ENCODE measurements around the gene DRD4. TPM values are rescaled to one million over a fixed set of nuclear protein-coding genes. Genes with fewer than 3 reads are reported as not detected.
"Not testable (repeated sequence)": the region's sequence is repeated elsewhere in the genome, so short reads cannot be mapped to it uniquely, and the experiment has no call there.

Gene DRD4
- total and polyA plus RNA-seq, 4 donors = 0.05 to 1.1 (median 0.35) TPM; not detected in 1

- Histone ChIP-seq H3K9me3 (ENCODE audit: control insufficient read depth in 4 of 4, insufficient read depth in 3 of 4, low read length in 3 of 4) (peaks cover 0 to 2% (median 0%) of the 10 kb centered on the region in 4 donors), H3K9ac (ENCODE audit: insufficient read depth in 1 of 2, low read length in 2 of 2) (no peak overlapping the region), H3K4me1 (ENCODE audit: control insufficient read depth in 5 of 5, insufficient read depth in 5 of 5, low read length in 5 of 5) (peaks cover 0 to 2% (median 0%) of the 10 kb centered on the region in 5 donors), H3K36me3 (ENCODE audit: control insufficient read depth in 4 of 4, insufficient read depth in 4 of 4, low read length in 4 of 4) (peaks cover 2 to 31% (median 5%) of the 10 kb centered on the region in 4 donors), H3K27ac (ENCODE audit: low read depth in 1 of 2, low read length in 1 of 2) (no peak overlapping the region), H3K27me3 (ENCODE audit: control insufficient read depth in 3 of 3, insufficient read depth in 3 of 3, low read length in 2 of 3) (peaks cover 0 to 1% (median 0%) of the 10 kb centered on the region in 3 donors), H3K4me3 (no peak overlapping the region)
- 82 to 87% methylated on average over 16 of the region's 16 CpGs for WGBS, 2 donors
- ATAC-seq (ENCODE audit: insufficient read depth, low FRiP score) (no peak), DNase-seq (no peak)
- TF ChIP-seq CTCF (IDR thresholded peaks at IDR 0.05; ENCODE audit: control extremely low read depth, extremely low read depth) = no peak
These were observed 8.5 kb downstream of the DRD4 start for GRCh38 chr11:645536-645935.

- H3K9ac ChIP-seq (ENCODE audit: insufficient read depth in 1 of 2, low read length in 2 of 2) = no peak overlapping the region
- WGBS, 2 donors = 72 to 91% methylated on average over 14 of the region's 14 CpGs
- H3K4me1 ChIP-seq (ENCODE audit: control insufficient read depth in 5 of 5, insufficient read depth in 5 of 5, low read length in 5 of 5) = no peaks in the 10 kb centered on the region
- DNase-seq = no peak
- peaks cover 2 to 33% (median 5%) of the 10 kb centered on the region in 4 donors for H3K36me3 ChIP-seq (ENCODE audit: control insufficient read depth in 4 of 4, insufficient read depth in 4 of 4, low read length in 4 of 4)
- peaks cover 0 to 2% (median 0%) of the 10 kb centered on the region in 4 donors for H3K9me3 ChIP-seq (ENCODE audit: control insufficient read depth in 4 of 4, insufficient read depth in 3 of 4, low read length in 3 of 4)
- H3K27me3 ChIP-seq (ENCODE audit: control insufficient read depth in 3 of 3, insufficient read depth in 3 of 3, low read length in 2 of 3) = no peaks in the 10 kb centered on the region
- ATAC-seq (ENCODE audit: insufficient read depth, low FRiP score) = no peak
- no peak overlapping the region for H3K4me3 ChIP-seq
- H3K27ac ChIP-seq (ENCODE audit: low read depth in 1 of 2, low read length in 1 of 2) = no peak overlapping the region
- no peak for TF ChIP-seq CTCF (IDR thresholded peaks at IDR 0.05; ENCODE audit: control extremely low read depth, extremely low read depth)
These were observed 9.1 kb downstream of the DRD4 start for GRCh38 chr11:646214-646613.

GRCh38 chr11:647672-648158 is 10.6 kb downstream of the DRD4 start:
- not testable (repeated sequence) for DNase-seq; H3K27me3 ChIP-seq (ENCODE audit: control insufficient read depth in 3 of 3, insufficient read depth in 3 of 3, low read length in 2 of 3); H3K9ac ChIP-seq (ENCODE audit: insufficient read depth in 1 of 2, low read length in 2 of 2); H3K4me1 ChIP-seq (ENCODE audit: control insufficient read depth in 5 of 5, insufficient read depth in 5 of 5, low read length in 5 of 5); H3K4me3 ChIP-seq; ATAC-seq (ENCODE audit: insufficient read depth, low FRiP score); H3K27ac ChIP-seq (ENCODE audit: low read depth in 1 of 2, low read length in 1 of 2); H3K9me3 ChIP-seq (ENCODE audit: control insufficient read depth in 4 of 4, insufficient read depth in 3 of 4, low read length in 3 of 4)
- WGBS, 2 donors = 91 to 93% methylated on average over 9 to 10 of the region's 14 CpGs
- H3K36me3 ChIP-seq (ENCODE audit: control insufficient read depth in 4 of 4, insufficient read depth in 4 of 4, low read length in 4 of 4) = peaks cover 0 to 26% (median 1%) of the 10 kb centered on the region in 4 donors

- Histone ChIP-seq H3K27ac (ENCODE audit: low read depth in 1 of 2, low read length in 1 of 2) (no peak overlapping the region), H3K4me1 (ENCODE audit: control insufficient read depth in 5 of 5, insufficient read depth in 5 of 5, low read length in 5 of 5) (peaks cover 0 to 2% (median 0%) of the 10 kb centered on the region in 5 donors), H3K4me3 (no peak overlapping the region), H3K36me3 (ENCODE audit: control insufficient read depth in 4 of 4, insufficient read depth in 4 of 4, low read length in 4 of 4) (peaks cover 0 to 18% (median 1%) of the 10 kb centered on the region in 4 donors), H3K9ac (ENCODE audit: insufficient read depth in 1 of 2, low read length in 2 of 2) (no peak overlapping the region), H3K27me3 (ENCODE audit: control insufficient read depth in 3 of 3, insufficient read depth in 3 of 3, low read length in 2 of 3) (no peaks in the 10 kb centered on the region), H3K9me3 (ENCODE audit: control insufficient read depth in 4 of 4, insufficient read depth in 3 of 4, low read length in 3 of 4) (peaks cover 0 to 4% (median 0%) of the 10 kb centered on the region in 4 donors)
- TF ChIP-seq CTCF (IDR thresholded peaks at IDR 0.05; ENCODE audit: control extremely low read depth, extremely low read depth) = no peak
- DNase-seq = no peak
- ATAC-seq (ENCODE audit: insufficient read depth, low FRiP score) = no peak
- WGBS, 2 donors = 96 to 97% methylated on average over 10 of the region's 10 CpGs
These were observed 13.4 kb downstream of the DRD4 start for GRCh38 chr11:650482-650881.

- DNase-seq; H3K9ac ChIP-seq (ENCODE audit: insufficient read depth in 1 of 2, low read length in 2 of 2); H3K4me1 ChIP-seq (ENCODE audit: control insufficient read depth in 5 of 5, insufficient read depth in 5 of 5, low read length in 5 of 5); H3K27me3 ChIP-seq (ENCODE audit: control insufficient read depth in 3 of 3, insufficient read depth in 3 of 3, low read length in 2 of 3); H3K27ac ChIP-seq (ENCODE audit: low read depth in 1 of 2, low read length in 1 of 2); H3K4me3 ChIP-seq; H3K9me3 ChIP-seq (ENCODE audit: control insufficient read depth in 4 of 4, insufficient read depth in 3 of 4, low read length in 3 of 4); ATAC-seq (ENCODE audit: insufficient read depth, low FRiP score): not testable (repeated sequence)
- peaks cover 0 to 22% (median 1%) of the 10 kb centered on the region in 4 donors for H3K36me3 ChIP-seq (ENCODE audit: control insufficient read depth in 4 of 4, insufficient read depth in 4 of 4, low read length in 4 of 4)
- 68 to 77% methylated on average over 14 of the region's 14 CpGs for WGBS, 2 donors
These were observed 16.1 kb downstream of the DRD4 start for GRCh38 chr11:653136-653535.

Measured in lung (tissue), 12 donors.